Smooth muscle cell (in vitro differentiated cells): Measurements from ENCODE around the gene TIMM17B. TPM values are rescaled to one million over a fixed set of nuclear protein-coding genes. Genes with fewer than 3 reads are reported as not detected.

Experiments
- DNase-seq: peaks from one replicate; lab custom pipeline; 2025; ENCODE audit not compliant: unreplicated experiment; lab: John Stamatoyannopoulos, UW
- H2AFZ ChIP-seq: fragments of 200-600 bp; sonication (generic); 2 replicates; pipeline ENCODE4 v1.6.0; 2016; ENCODE audit warnings: antibody characterized with exemption, low read depth, mild to moderate bottlenecking
- H3F3A ChIP-seq: fragments of 200-600 bp; sonication (generic); 2 replicates; pipeline ENCODE4 v1.6.0; 2017; ENCODE audit warnings: antibody characterized with exemption, low read depth
- H3K27ac ChIP-seq: fragments of 200-600 bp; sonication (generic); 2 replicates; pipeline ENCODE4 v1.5.1; 2016; ENCODE audit warnings: low read depth, mild to moderate bottlenecking
- H3K27me3 ChIP-seq: fragments of 200-600 bp; sonication (generic); 2 replicates; pipeline ENCODE4 v1.6.1; 2016; ENCODE audit warnings: low read depth, mild to moderate bottlenecking
- H3K36me3 ChIP-seq: fragments of 200-600 bp; sonication (generic); 2 replicates; pipeline ENCODE4 v1.5.1; 2016; ENCODE audit warnings: low read depth
- H3K4me1 ChIP-seq: fragments of 200-600 bp; sonication (generic); 2 replicates; pipeline ENCODE4 v1.5.1; 2016; ENCODE audit warnings: low read depth
- H3K4me2 ChIP-seq: fragments of 200-600 bp; sonication (generic); 2 replicates; pipeline ENCODE4 v1.6.0; 2016; ENCODE audit warnings: mild to moderate bottlenecking
- H3K4me3 ChIP-seq: fragments of 200-600 bp; sonication (generic); 2 replicates; pipeline ENCODE4 v1.5.1; 2016; ENCODE audit warnings: mild to moderate bottlenecking
- H3K79me2 ChIP-seq: fragments of 200-600 bp; sonication (generic); 2 replicates; pipeline ENCODE4 v1.6.0; 2016; ENCODE audit warnings: low read depth, mild to moderate bottlenecking
- H3K9ac ChIP-seq: fragments of 200-600 bp; sonication (generic); 2 replicates; pipeline ENCODE4 v1.6.0; 2016; ENCODE audit warnings: low read depth
- H3K9me3 ChIP-seq: fragments of 200-600 bp; sonication (generic); replicated peaks from 2 replicates; pipeline ENCODE4 v1.5.1; 2016; ENCODE audit warnings: low read depth
- H4K20me1 ChIP-seq: fragments of 200-600 bp; sonication (generic); 2 replicates; pipeline ENCODE4 v1.6.0; 2016; ENCODE audit warnings: low read depth
- CTCF ChIP-seq: fragments of 200-600 bp; sonication (generic); IDR thresholded peaks from 2 replicates; pipeline ENCODE4 v1.5.1; 2017; ENCODE audit warnings: borderline replicate concordance, mild to moderate bottlenecking, antibody characterized with exemption; ENCODE audit not compliant: insufficient read depth, poor library complexity, severe bottlenecking
- WGBS: methylation state at CpG from one replicate; pipeline ENCODE4 v1.1.7; 2016; ENCODE audit warnings: low lambda C conversion rate; 5-methylcytosine and 5-hydroxymethylcytosine counted together
- polyA plus RNA-seq: library from polyadenylated mRNA; unstranded; fragments of >200 nt; fragmentation: Nextera tagmentation; extraction: Ambion mirVana; gene quantifications from 2 replicates; pipeline ENCODE4 v1.2.1, GENCODE V29; 2016
- total RNA-seq: library from RNA; depleted of rRNA; stranded (reverse); fragments of >200 nt; gene quantifications from 2 replicates; pipeline ENCODE4 v1.2.3, GENCODE V29; 2014

The TIMM17B gene
- total and polyA plus RNA-seq, 2 experiments from 2014 or later = 78.8 to 141 TPM

- Histone ChIP-seq H3F3A (no peaks in the 10 kb centered on the region), H2AFZ (no peak overlapping the region), H3K4me3 (no peak overlapping the region), H3K4me1 (peaks cover 6% of the 10 kb centered on the region), H3K36me3 (no peaks in the 10 kb centered on the region), H3K4me2 (no peak overlapping the region), H3K9ac (no peak overlapping the region), H3K27me3 (no peaks in the 10 kb centered on the region), H3K79me2 (peaks cover 3% of the 10 kb centered on the region), H3K27ac (no peak overlapping the region), H4K20me1 (peaks cover 15% of the 10 kb centered on the region), H3K9me3 (no peaks in the 10 kb centered on the region)
- TF ChIP-seq CTCF = no peak
- WGBS = 61% methylated on average over 5 of the region's 5 CpGs
- no peak for DNase-seq
Observed at GRCh38 chrX:48927123-48927522, 29.6 kb upstream of the TIMM17B start.

DNA sequence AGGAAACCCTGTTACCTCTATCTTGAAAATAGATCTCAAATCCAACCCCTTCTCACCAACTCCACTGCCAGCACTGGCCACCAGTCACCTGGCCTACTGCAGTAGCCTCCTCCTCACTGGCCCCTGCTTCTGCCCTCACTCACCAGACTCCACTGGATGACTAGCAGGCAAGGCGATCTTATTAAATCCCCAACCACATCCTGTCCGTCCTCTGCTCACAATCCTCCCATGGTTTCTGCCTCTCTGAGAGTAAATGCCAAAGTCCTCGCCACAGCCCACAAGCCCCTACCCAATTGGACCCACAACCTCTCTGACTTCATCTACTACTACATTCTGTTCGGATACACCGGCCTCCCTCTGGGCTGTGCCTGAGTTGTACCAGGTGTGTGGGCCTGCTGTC lies 26.7 kb upstream of the TIMM17B start:
- H2AFZ ChIP-seq = no peak overlapping the region
- H3K4me1 ChIP-seq = peaks cover 8% of the 10 kb centered on the region
- H3K27me3 ChIP-seq = no peaks in the 10 kb centered on the region
- H3K4me2 ChIP-seq = no peak overlapping the region
- peaks cover 15% of the 10 kb centered on the region for H4K20me1 ChIP-seq
- no peaks in the 10 kb centered on the region for H3F3A ChIP-seq
- H3K79me2 ChIP-seq = peaks cover 3% of the 10 kb centered on the region
- H3K4me3 ChIP-seq = no peak overlapping the region
- no peaks in the 10 kb centered on the region for H3K36me3 ChIP-seq
- TF ChIP-seq CTCF = no peak
- H3K9me3 ChIP-seq = no peaks in the 10 kb centered on the region
- WGBS = 76% methylated on average over 5 of the region's 5 CpGs
- no peak overlapping the region for H3K27ac ChIP-seq
- H3K9ac ChIP-seq = no peak overlapping the region
- no peak for DNase-seq

DNA sequence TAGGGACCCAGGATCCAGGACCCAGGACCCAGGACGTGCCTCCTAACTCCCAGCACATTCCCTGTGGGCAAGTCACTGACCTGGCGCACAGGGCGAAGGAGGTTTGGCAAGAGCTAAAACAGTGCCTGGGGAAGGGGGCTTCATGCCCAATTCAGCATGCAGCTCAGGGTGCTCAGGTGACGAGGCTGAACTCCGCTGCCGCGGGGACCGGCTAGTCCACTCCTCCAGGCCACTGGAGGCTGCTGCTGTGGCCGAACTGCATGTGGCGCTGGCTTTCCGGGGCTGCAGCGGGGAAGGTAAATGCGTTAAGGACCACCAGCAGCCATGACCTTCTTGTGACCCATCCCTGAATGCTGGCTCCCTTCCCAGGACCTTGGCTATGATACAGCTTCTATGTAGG lies 26.2 kb upstream of the TIMM17B start:
- TF ChIP-seq CTCF = no peak
- peaks cover 9% of the 10 kb centered on the region for H3K4me1 ChIP-seq
- no peaks in the 10 kb centered on the region for H3F3A ChIP-seq
- H2AFZ ChIP-seq = no peak overlapping the region
- DNase-seq = no peak
- WGBS = 96% methylated on average over 13 of the region's 13 CpGs
- H3K9ac ChIP-seq = no peak overlapping the region
- peaks cover 15% of the 10 kb centered on the region for H4K20me1 ChIP-seq
- H3K4me2 ChIP-seq = no peak overlapping the region
- H3K4me3 ChIP-seq = no peak overlapping the region
- no peaks in the 10 kb centered on the region for H3K27me3 ChIP-seq
- H3K9me3 ChIP-seq = no peaks in the 10 kb centered on the region
- no peak overlapping the region for H3K27ac ChIP-seq
- H3K36me3 ChIP-seq = no peaks in the 10 kb centered on the region
- peaks cover 3% of the 10 kb centered on the region for H3K79me2 ChIP-seq

- no peak for TF ChIP-seq CTCF
- Histone ChIP-seq H3K4me2 (no peak overlapping the region), H3K4me3 (no peak overlapping the region), H3K9ac (no peak overlapping the region), H4K20me1 (no peaks in the 10 kb centered on the region), H3F3A (no peaks in the 10 kb centered on the region), H3K4me1 (peaks cover 3% of the 10 kb centered on the region), H2AFZ (no peak overlapping the region), H3K36me3 (no peaks in the 10 kb centered on the region), H3K79me2 (no peaks in the 10 kb centered on the region), H3K27ac (no peak overlapping the region), H3K9me3 (no peaks in the 10 kb centered on the region), H3K27me3 (no peaks in the 10 kb centered on the region)
- WGBS = 83% methylated on average over 4 of the region's 4 CpGs
- DNase-seq = no peak
Observed at GRCh38 chrX:48920718-48921104, 23.1 kb upstream of the TIMM17B start.
